ENCODE data around the gene HIVEP3.

GRCh38 chr1:41582851-41583657 is 335.7 kb downstream of the HIVEP3 start:
- TF ChIP-seq CTCF (conservative IDR thresholded peaks at IDR 0.05; ENCODE audit: low read depth, low read length) (no peak), EZH2 (IDR thresholded peaks at IDR 0.05; ENCODE audit: borderline replicate concordance, low read depth, low read length, poor library complexity, severe bottlenecking) (no peak)
